Esophagus muscularis mucosa (tissue), 3 donors: ENCODE measurements around the gene TOX2.

Source experiments
- CTCF ChIP-seq, 3 experiments: fragments of 200-600 bp in 2 of 3; fragments of 450-650 bp in 1 of 3; sonication (generic) in 2 of 3; IDR thresholded peaks; one replicate each; pipeline ENCODE4 v1.5.1; 2017 to 2019; ENCODE audit warnings: antibody characterized with exemption in 3 of 3, mild to moderate bottlenecking in 2 of 3, moderate library complexity in 1 of 3
- POLR2A ChIP-seq: fragments of 450-650 bp; IDR thresholded peaks from one replicate; pipeline ENCODE4 v1.6.1; 2017; ENCODE audit warnings: antibody characterized with exemption, moderate library complexity, mild to moderate bottlenecking, low read depth

DNA sequence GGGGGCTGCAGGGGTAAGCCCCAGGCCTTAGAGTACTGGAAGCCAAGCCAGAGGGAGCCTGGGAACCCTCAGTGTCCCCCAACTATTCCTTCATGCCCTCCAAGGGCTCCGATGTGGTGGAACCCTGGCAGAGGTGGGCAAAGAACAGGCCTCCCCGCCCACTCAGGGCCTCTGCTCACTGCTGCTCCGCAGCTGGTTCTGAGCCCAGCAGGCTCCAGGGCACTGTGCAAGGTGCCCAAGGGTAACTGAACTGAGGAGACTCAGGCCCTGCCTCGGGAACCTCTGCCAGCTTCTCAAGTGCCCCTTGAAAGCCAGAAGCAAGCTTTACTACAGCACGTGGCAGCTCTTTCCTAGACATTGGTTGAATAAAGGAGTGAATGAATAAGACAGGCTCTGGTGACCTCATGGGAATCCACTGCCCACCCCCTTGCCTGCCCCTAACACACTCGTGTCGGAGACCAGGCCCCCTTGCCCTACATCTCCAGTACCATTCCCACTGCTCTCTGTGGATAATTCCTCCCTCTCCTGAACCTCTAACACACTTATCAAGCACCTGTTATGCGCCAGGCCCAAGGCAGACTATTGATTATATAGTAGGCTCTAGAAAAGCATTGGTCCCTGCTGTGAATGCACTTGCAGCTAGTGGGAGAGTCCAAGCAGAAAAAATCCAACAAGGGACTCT, 55.0 kb downstream of the TOX2 start:
- TF ChIP-seq CTCF (IDR thresholded peaks at IDR 0.05), result no peak
- TF ChIP-seq POLR2A, result no peak
